GF-D8 (cell line): ENCODE results near the gene SERPINA4.

Experiments used
- DNase-seq: peaks from one replicate; lab custom pipeline; 2025; lab: John Stamatoyannopoulos, UW

SERPINA4 gene

GRCh38 chr14:94615823-94616570 is 54.8 kb downstream of the SERPINA4 start:
- DNase-seq, result no peak

GRCh38 chr14:94617366-94617941 is 56.2 kb downstream of the SERPINA4 start:
- DNase-seq, result no peak

- no peak for DNase-seq
These were observed 57.0 kb downstream of the SERPINA4 start for GRCh38 chr14:94617988-94618822.

- no peak for DNase-seq
These were observed 58.1 kb downstream of the SERPINA4 start for GRCh38 chr14:94619297-94619696.
